Activated effector memory CD4-positive, alpha-beta T cell treated with anti-CD3 and anti-CD28 coated beads, Interleukin-2, amount 50 U/mL, for 16 hours (primary cell): Measurements from ENCODE around the gene SLC8B1.

Experiments
- DNase-seq: peaks from one replicate; pipeline ENCODE4 v3.0.0-alpha.2; 2020

Gene SLC8B1

DNA sequence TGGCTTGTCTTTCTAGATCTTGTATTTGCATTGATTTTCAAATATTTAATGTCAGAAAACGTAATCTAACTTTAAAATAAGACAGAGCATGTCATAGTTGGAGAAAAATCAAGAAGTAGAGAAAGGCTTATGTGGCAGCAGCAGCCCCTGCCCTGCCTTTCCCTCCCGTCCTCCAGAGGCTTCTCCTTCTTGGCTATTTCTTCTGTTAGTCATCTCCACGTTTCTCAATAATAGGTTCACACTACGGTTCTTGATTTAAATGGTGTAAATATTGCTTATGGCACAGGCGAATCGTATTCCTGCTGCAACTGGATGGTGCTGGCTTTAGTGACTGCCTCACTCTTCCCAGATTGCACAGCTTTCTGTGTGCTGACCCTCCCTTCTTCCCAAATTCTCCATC is 42.8 kb downstream of the SLC8B1 start:
- no peak for DNase-seq

DNA sequence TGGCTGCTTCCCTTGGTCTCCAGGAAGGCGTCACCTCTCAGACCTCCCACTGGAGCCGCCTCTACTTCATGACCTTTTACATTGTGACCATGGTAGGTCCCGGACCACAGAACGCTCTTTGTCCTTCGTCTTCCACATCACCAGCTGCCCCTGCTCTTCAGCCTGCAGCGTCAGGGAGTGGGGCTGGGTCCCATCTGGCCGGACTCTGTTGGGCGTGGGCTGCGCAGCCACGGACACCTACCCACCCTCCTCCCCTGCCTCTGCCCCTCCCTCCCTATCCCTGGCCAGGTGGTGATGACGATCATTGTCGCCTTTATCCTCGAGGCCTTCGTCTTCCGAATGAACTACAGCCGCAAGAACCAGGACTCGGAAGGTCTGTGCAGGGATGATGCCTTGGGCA is 43.3 kb downstream of the SLC8B1 start:
- no peak for DNase-seq

DNA sequence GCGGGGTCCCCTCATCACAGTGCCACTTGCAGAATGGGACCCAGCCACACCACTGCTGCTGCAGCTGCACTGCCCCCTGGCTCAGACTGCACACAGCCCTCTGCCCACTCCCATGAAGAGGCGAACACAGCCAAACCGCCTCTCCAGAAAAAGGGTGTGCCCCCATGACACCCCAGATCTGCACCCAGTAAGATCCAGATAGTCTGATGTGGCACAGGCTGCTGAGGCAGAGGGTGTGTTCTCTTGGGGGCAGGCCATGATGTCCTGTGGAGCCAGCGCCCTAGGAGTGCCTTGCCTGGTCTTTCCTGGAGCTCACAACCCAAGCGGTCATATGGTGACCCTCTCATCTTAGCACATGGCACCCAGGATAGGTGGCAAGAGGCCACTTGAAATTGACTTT is 44.4 kb downstream of the SLC8B1 start:
- DNase-seq: no peak

DNA sequence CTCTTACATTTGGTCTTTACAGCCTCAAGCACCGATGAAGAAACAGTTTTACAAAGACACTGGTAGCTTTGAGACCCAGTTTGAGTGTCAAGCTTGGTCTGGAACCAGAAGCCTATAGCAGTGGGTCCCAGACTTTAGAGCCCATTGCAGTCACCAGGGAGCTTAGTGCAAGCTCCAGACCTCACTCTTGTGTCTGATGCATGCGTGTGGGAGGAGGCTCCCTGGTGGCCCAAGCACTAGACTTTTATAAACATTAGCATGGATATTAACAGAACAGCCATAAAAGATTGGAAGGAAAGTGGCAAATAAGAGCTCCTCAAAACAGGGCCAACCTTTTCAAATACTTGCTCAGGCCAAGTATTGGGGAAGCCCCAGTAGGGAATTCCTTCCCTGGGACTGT is 45.5 kb downstream of the SLC8B1 start:
- no peak for DNase-seq

DNA sequence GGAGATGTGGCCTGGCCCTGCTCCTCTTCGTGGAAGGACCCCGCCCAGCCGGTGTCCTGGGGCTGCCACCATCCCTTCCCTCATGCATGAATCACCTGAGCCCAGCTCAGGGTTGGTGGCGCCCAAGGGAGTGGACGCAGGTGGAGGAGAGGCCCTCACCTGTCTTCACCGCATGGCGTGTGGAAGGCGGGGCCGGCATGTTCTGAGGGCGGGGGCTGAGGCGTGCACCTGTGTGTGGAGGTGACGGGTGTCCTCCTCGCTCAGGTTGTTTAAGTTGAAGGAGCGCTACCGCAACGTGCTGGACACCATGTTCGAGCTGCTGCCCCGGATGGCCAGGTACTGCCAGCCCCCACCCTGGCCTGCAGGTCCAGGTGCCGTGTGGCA is 47.0 kb downstream of the SLC8B1 start:
- no peak for DNase-seq

DNA sequence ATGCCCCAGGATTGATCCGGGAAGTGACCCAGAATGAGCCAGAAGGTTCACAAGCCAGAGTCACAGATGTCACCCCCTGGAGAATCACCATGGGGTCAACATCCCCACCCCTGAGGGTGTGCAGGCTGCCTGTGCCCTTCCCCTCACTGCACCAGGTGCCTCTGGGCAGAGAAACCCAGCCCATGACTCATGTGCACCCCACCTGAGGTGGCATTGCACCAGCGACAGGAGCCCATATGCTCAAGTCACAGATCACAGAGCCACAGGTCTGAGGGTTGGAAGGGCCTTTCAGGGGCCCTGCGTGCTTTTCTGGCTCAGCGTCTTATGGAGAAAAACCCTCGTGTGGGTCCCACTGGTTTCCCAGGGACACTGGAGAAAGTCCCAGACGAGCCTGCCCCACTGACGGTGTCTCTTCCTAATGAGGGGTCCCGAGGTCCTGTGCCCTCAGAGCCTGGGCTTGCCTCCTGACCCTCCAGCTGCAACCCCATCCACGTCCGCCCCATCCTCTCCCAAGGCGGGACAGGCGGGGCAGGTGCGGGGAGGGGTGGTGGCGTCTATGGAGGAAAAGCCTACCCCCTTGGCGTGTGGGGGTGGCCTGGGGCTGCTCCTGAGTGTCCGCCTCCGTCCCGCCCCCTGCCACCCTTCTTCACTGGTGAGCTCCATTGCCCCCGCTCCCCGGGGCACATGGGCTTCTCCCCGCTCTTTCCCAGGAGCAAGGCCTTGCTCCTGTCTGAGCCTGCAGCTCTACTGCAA is 47.6 kb downstream of the SLC8B1 start:
- no peak for DNase-seq

DNA sequence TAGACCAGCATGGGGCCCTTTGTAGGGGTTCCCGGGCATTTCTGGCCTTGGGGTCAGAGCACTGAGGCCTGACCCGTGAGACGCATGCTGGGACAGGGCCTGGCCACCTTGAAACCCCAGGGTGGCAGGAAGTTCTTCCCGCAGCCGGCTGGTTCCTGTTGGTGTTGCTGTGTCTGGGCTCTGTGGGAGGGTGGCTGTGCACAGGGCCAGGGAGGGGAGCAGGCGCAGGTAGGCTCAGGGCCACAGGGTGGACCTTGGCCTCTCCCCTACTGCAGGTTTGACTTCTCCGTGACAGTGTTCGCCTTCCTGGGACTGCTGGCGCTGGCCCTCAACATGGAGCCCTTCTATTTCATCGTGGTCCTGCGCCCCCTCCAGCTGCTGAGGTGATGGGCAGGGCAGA is 48.2 kb downstream of the SLC8B1 start:
- DNase-seq: no peak

DNA sequence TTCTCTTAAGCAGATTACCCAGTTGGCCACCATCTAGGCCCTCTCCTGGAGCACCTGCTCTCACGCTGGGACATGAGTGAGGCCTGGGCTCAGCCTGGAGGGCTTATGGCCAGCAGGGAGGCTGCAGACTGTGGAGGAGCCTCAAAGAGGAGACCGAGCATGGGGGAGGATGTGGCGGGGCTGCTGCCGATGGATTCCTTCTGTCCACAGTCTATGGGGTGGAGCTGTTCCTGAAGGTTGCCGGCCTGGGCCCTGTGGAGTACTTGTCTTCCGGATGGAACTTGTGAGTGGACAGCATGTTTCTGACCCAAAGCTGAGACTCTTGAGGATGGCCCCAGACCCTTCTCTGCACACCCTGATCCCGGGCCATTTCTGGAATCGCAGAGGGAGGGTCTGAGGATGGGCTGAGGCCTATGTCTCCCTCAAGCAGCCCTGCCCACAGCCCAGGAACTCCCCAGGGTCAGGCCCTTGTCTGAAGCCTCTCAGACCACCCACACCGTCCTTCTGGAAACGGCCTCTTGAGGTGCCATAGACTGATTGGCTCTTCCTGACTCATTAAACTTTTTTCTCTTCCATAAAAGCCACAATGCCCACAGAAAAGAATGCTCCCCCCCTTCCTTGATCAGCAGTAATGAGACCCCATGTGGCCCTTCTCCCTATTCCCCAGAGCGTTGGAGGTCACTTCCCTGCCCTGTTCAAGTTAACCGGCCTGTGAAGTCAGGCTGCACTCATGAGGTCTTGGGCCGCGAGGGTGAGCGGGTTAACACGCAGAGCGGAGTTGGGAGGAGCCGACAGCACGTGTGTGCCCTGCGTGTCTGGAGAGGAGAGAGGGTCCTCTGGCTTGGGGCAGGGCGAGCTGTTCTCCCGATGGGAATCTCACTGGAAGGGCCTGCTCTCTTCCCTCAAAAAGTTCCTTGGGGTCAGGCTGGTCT is 49.0 kb downstream of the SLC8B1 start:
- DNase-seq: no peak

DNA sequence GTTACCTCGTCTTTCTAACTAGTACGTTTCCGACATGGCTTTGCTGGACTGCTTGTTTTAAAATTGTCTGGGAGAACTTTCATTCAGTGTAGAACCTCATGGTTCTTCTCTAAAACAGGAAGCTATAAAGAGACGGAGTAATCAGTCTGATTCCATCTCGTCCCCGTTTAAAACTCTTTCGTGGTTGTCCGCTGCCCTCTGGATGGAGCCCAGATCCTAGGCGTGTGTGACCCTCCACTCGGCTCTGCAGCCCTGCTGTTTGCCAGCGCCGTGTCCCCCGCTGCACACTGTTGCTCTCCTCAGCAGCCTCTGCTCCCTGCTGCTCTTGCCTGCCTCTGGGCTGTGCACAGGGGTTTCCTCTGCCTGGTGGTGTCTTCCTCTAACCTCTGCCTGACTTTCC is 50.2 kb downstream of the SLC8B1 start:
- no peak for DNase-seq

DNA sequence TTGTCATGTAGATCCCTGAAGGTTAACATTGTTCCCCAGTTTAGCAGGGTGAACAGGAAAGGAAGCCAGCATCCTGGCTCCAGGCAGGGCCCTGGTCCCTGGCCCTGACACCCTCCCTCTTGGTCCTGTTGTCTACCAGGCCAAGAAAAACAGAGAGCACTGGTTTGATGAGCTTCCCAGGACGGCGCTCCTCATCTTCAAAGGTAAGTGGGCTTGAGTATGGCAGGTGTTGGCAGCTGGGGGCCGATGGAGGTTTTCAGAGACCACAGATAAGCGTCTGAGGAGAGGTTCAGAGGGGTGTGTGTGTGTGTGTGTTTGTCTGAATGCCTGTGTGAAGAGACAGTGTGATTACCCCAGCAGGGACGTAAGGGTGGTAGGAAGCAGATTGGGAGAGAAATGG is 56.3 kb downstream of the SLC8B1 start:
- DNase-seq: no peak

DNA sequence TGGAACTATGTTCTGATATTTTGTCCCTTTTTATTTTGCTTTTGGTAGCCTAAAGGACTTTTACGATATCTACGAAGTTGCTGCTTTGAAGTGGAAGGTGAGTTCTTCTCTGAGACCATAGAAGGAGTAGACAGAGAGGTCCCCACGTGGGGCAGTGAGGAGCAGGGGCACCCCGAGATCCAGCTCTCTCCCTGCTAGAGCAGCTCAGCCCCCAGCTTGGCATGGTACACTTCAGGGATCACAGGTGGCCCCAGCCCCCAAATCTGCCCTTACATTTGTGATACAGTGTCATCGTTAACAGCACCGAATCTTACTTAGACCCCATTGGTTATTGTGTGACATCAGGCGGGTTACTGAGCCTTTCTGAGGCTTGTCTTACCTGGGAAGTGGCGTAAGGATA is 56.8 kb downstream of the SLC8B1 start:
- no peak for DNase-seq

DNA sequence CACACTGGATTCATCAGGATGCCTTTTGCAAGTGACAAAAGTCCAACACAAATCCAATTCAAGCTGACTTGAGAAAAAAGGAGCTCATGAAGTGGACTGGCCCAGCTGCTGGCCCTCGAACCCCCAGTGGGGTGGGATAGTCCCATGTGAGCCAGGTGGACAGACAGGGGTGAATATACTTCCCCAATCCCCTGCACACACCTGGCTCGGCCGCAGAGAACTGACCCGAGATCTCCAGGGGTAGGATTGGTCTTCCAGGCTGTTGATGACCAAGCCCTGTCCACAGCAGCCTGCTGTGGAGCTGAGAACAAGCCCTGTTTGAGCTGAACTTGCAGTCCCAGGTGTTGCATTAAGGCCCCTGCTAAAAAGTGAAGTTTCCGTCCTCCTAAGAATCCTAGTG is 57.4 kb downstream of the SLC8B1 start:
- no peak for DNase-seq

DNA sequence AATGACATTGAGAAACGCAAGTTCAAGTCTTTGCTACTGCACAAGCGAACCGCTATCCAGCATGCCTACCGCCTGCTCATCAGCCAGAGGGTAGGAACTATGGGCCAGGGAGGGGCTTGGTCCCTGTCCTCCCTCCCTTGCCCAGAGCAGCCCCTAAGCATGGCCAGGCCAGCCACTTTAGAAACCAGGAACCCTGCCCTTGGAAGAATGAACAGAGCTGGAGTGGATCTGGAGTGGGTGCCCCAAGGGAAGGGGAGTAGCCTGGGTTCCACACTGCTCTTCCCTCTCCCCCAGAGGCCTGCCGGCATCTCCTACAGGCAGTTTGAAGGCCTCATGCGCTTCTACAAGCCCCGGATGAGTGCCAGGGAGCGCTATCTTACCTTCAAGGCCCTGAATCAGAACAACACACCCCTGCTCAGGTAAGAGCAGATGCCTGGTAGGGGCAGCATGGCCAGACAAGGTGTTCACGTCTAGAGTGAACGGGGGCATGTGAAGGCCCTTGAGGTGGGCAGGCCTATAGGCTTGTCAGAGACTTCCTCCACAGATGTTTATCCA is 57.9 kb downstream of the SLC8B1 start:
- no peak for DNase-seq

DNA sequence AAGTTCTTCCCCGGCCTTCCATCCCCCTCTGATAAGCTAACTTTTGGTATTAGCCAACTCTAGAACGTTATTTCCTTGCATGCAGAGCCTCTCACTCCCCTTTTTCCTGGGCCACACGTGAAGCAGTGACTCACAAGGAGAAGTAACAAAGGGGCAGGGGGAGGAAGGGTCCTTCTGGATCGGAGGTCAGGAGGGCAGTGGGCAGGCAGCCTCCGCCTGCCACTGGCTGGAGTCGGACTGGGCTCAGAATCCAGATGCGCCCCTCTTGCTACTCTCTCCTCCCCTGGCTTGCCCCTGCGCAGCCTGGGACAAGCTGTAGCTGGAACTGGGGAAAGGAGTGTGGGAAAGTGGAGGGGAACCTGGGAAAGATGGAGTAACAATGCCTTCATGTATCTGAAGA is 58.6 kb downstream of the SLC8B1 start:
- DNase-seq: no peak

DNA sequence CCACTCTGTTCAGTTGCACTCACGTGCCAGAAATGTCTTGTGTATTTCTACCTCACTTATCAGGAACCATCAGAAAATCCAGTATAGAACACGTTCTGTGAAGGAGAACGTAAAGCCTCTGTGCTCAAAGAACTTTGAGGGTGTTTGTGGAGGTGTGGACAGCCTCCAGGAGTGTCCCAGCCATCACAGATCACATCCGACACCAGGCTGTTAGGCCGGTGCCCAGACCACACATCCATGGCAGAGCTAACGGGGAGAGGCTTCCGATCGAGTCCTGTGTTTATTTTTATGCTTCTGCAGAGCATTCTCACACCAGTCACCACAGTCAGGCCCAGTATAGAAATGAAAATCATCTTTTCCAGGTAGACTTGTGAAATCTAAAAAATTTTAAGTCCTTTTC is 60.1 kb downstream of the SLC8B1 start:
- no peak for DNase-seq

DNA sequence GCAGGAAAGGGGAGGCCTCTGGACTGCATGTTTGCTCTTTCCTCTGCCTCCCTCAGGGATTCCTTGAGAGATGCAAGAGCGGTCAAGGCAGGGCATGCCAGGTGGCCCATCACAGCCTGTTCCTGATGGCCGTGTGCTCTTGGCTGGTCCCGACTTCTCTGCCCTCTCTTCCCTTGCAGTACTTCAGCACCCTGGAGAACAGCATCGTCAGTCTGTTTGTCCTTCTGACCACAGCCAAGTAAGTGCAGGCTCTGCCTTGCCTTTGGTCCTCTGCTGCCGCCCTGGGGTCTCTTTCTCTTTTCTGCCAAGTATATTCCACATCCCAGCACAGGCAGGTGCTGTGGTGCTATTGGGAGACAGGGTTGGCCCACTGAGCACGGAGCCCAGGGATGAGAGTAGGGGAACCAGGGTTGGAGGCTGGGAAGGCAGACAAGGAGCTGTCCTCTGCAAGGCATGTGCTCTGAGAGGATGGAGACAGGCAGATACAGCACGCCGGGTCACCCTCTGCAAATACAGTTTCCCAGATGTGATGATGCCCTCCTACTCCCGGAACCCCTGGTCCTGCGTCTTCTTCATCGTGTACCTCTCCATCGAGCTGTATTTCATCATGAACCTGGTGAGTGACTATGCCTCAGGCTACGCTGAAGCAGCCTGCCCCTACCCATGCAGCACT is 61.7 kb downstream of the SLC8B1 start:
- DNase-seq: no peak

DNA sequence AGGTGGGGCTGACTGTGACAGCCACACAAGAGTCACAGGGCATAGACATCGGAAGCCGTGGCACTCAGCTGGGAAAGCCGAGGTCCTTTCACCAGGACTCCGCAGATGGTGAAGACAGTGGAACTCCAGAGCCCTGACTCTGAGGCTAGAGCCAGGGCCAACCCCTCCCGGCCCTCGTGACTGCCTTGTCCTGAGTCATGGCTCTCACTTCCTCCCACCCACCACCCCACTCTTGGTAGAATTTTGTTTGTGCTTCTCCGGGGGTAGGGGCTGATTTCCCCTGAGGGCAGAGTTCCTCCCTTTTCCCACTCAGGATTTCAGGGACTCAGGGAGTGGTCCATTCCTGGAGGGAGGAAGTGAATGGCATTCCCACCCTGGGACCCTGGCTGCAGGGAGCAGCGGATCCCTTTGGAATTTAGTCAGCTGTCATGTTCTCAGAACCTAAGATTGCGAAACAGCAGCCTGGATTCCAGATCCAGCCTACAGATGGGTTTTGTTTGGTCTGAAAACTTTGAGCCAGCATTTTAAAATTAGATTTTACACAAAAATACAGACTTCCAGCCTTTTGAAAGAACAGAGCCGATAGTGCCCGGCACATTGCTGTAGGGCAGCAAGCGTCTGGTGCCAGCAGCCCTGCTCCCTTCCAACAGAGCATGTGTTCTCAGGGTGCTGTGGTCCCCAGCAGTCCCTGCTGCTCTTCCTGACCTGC is 62.9 kb downstream of the SLC8B1 start:
- no peak for DNase-seq

DNA sequence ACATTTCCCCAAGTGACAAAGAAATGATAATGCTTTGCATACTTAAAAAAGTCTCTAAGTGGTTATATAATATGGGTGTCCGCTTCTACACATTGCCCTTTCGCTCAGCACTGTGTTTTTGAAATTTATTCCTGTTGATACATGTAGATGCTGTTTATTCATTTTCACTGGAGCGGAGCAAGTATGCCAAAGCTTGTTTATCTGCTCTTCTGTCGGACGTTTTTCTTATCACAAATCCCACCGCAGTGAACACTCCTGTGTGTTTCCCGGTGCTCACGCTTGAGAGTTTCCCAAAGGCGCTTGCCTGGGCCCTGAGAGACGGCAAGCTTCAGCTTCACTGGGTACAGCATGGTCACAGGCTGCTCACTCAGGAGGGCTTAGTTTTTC is 63.5 kb downstream of the SLC8B1 start:
- no peak for DNase-seq

DNA sequence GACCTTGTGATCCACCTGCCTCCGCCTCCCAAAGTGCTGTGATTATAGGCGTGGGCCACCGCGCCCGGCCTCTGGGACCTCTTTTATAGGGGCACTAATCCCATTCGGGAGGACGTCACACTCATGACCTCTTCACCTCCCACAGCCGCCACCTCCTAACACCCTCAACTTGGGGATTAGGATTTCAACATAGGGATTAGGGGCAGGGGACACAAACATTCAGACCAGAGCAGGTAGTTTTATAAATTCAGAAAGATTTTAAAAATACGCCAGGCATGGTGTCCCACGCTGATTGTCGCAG is 64.2 kb downstream of the SLC8B1 start:
- DNase-seq: no peak

DNA sequence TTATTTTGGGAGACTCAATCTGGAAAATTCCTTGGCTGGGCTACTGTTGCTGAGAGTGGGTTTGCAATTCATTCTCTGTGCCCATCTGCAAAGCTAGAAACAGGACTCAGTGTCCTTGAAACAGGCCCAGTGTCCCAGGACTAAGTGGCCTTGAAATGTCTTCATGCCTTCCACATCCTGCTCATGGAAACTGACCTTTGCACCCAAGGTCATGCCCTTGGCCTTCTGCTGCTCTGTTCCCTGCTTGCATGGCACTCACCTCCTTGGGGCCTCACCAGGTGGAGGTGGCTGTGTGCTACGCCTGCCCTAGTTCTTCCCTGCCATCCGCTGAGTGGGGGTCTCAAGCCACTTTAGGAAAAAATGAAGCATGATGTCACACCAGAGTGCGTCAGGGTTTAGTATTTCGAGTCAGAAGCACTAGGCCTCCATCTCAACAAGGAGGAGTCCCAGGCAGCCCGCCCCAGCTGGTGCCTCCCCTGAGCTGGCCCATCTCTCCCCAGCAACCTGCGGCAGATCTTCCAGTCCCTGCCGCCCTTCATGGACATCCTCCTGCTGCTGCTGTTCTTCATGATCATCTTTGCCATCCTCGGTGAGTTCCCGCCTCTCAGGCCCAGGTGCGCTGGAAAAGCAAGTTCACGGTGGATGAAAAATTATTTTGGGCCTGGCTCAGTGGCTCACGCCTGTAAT is 65.5 kb downstream of the SLC8B1 start:
- DNase-seq: no peak

DNA sequence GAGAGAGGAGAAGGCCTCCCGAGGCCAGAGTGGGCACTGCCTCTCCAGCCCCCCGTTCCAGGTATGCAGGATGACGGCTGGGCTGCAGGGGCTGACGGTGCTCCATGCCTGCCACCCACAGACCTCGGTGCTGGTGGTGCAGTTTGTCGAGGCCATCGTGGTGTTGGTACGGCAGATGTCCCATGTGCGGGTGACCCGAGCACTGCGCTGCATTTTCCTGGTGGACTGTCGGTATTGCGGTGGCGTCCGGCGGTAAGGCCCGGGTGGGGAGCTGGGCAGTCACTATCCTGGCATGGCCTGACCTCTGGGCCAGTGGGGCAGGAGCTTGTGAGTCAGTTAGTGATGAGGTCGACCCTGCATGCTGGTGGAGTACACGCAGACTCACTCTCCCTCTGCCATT is 66.3 kb downstream of the SLC8B1 start:
- no peak for DNase-seq

DNA sequence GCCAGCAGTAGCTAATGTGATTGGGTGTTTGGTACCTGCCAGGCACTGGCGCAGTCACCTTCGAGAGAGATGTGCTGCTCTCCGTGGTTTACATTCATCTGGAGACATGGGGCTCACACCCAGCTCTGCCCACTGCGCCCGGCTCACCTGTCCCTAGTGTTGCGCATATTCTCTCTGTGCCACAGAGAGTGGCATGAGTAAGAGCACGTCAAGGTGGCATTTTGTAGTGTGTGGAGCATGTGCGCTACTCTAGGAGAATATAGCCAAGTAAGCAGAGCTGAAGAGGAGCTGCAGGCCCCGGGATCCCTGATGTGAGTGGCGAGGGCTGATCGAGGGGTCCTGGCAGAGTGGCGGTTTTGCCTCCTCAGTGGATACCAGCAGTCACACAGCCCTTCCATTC is 66.8 kb downstream of the SLC8B1 start:
- no peak for DNase-seq

DNA sequence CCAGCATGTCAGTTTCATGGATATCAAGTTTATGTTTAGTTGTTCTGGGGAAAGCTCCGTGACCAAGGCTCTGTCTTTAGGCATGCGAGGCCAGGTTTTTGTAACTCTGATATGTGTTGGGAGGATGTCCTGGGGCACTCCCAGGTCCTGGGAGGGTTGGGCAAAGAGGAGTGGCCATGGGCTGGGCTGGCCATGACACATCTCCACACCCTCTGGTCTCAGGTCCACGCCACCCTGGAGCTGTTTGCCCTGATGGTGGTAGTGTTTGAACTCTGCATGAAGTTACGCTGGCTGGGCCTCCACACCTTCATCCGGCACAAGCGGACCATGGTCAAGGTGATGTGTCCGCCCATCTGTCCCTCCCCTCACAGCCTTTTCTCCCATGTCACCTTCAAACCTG is 67.3 kb downstream of the SLC8B1 start:
- no peak for DNase-seq
